GM12801 (cell line): ENCODE measurements around the gene KCNJ12.

Experiments used
- CTCF ChIP-seq: IDR thresholded peaks from one replicate; pipeline ENCODE4 v1.5.1; 2011; ENCODE audit warnings: control low read depth; ENCODE audit not compliant: insufficient read length; ENCODE audit errors: extremely low read depth

KCNJ12 gene

DNA sequence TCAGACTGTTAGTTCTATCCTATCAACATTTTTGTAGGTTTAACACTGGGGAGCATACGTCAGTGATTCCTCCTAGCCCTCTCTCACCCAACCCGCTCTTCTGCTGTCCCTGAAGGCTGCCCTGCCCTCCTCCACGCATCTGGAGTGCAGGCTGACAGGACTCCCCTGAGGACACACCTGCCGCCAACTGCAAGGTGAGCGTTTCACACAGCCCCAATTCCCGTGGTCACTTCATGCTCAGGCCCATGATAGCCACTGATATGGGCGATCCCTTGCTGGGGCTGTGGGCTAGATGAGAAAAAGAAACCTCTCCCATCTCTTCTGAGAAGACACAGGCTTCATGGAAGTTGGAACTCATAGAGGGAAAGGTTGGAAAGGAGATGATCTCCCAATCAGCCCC is 91.0 kb downstream of the KCNJ12 start:
- no peak for TF ChIP-seq CTCF

- no peak for TF ChIP-seq CTCF
Observed at GRCh38 chr17:21467739-21468490, 91.8 kb downstream of the KCNJ12 start.
